Muscle layer of colon (tissue), 2 donors: Measurements from ENCODE around the gene SLC4A2.
A peak's percentile ranks its signal among the peaks of the same experiment; 100 is the strongest.

ENCODE experiments used
- H3K27ac ChIP-seq: one replicate; pipeline ENCODE4 v1.7.0; 2013; ENCODE audit warnings: low read depth, mild to moderate bottlenecking, low read length, moderate library complexity
- H3K27me3 ChIP-seq, 2 donors: one replicate each; pipeline ENCODE4 v1.7.0; 2013; ENCODE audit warnings: low read length in 2 of 2, mild to moderate bottlenecking in 2 of 2; ENCODE audit not compliant: insufficient read depth in 2 of 2, control insufficient read depth in 1 of 2
- H3K36me3 ChIP-seq: one replicate; pipeline ENCODE4 v1.7.0; 2013; ENCODE audit warnings: mild to moderate bottlenecking, low read length; ENCODE audit not compliant: insufficient read depth
- H3K4me1 ChIP-seq: one replicate; pipeline ENCODE4 v1.7.0; 2013; ENCODE audit warnings: mild to moderate bottlenecking, low read length; ENCODE audit not compliant: insufficient read depth
- H3K4me3 ChIP-seq, 2 donors: one replicate each; pipeline ENCODE4 v1.7.0; 2013; ENCODE audit warnings: low read length in 2 of 2, low read depth in 1 of 2, mild to moderate bottlenecking in 1 of 2, moderate library complexity in 1 of 2
- H3K9ac ChIP-seq: one replicate; pipeline ENCODE4 v1.7.0; 2013; ENCODE audit warnings: low read length
- H3K9me3 ChIP-seq: one replicate; pipeline ENCODE4 v1.7.0; 2013; ENCODE audit warnings: mild to moderate bottlenecking, low read length
- donor health status: abdominal sarcoma.
- donor health status: Adenocarcinoma of cecum.

SLC4A2 gene

DNA sequence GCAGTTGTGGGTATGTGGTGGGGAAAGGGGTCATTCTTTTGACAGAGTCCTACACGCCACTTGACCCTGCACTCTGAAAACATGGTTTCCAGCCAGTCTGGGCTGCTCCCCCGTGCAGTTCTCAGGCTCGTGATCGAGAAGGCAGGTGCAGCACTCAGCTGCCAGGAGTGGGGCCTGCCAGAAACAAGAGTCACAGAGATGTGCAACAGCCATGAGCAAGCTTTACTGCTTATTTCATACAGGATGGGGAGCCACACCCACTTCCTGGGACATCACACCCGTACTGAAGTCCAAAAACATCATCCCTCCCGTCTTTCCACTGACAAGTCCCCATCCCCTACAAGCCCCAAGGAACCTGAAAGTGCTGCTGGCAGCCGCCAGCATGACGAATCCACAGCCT, 44.4 kb upstream of the SLC4A2 start:
- Histone ChIP-seq H3K9me3 (no peaks in the 10 kb centered on the region), H3K27me3 (peaks cover 30 to 69% of the 10 kb centered on the region in 2 donors), H3K4me1 (peaks cover 13% of the 10 kb centered on the region), H3K27ac (no peak overlapping the region), H3K9ac (no peak overlapping the region), H3K4me3 (no peak overlapping the region), H3K36me3 (no peaks in the 10 kb centered on the region)

DNA sequence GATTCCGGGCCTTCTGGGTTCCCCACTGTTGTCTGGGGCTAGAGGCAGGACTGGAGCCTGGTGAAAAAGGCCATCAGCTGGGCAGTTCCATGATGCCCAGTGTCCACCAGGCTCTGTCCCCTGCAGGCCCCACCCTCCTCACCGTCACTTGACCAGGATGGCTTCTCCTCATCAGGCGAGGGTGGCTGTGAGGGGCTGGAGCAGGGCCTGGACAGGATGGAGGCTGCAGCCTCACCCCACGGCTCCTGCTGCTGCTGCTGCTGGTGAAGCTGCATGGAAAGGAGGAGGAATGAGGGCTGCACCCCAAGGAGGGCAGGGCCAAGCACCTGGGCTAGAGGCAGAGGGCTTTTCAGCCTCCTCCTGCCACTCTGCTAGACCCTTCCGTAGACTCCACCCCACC, 43.4 kb upstream of the SLC4A2 start:
- Histone ChIP-seq H3K9me3 (no peaks in the 10 kb centered on the region), H3K9ac (no peak overlapping the region), H3K4me3 (no peak overlapping the region), H3K27me3 (peaks cover 30 to 67% of the 10 kb centered on the region in 2 donors), H3K36me3 (no peaks in the 10 kb centered on the region), H3K4me1 (peaks cover 13% of the 10 kb centered on the region), H3K27ac (no peak overlapping the region)

DNA sequence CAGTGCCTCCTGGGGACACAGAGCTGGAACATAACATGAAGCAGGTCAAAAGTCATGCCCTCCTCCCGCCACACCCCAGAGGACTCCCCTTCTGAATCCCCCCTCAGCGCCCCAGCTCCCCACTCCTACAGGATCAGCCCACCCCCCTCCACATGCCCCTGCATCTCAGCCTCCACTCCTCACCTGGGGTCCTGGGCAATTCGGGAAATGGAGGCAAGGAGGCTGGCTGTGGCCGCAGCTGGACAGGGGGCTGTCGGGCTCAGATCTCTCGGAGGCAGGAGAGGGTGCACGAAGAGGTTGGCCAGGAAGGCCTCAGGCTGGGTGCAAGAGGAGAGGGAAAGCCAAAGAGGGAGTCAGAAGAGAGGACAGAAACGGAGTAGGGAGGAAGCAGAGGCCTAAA, 42.9 kb upstream of the SLC4A2 start:
- Histone ChIP-seq H3K4me3 (no peak overlapping the region), H3K9ac (no peak overlapping the region), H3K36me3 (no peaks in the 10 kb centered on the region), H3K4me1 (peaks cover 13% of the 10 kb centered on the region), H3K27ac (no peak overlapping the region), H3K9me3 (no peaks in the 10 kb centered on the region), H3K27me3 (peaks cover 30 to 69% of the 10 kb centered on the region in 2 donors)

GRCh38 chr7:151016942-151017341, 42.4 kb upstream of the SLC4A2 start:
- no peak overlapping the region for H3K27ac ChIP-seq
- peaks cover 13% of the 10 kb centered on the region for H3K4me1 ChIP-seq
- peaks cover 30 to 69% of the 10 kb centered on the region in 2 donors for H3K27me3 ChIP-seq
- H3K9me3 ChIP-seq: no peaks in the 10 kb centered on the region
- no peak overlapping the region for H3K4me3 ChIP-seq
- no peak overlapping the region for H3K9ac ChIP-seq
- H3K36me3 ChIP-seq: no peaks in the 10 kb centered on the region

- no peak overlapping the region for H3K4me3 ChIP-seq
- no peak overlapping the region for H3K9ac ChIP-seq
- no peaks in the 10 kb centered on the region for H3K9me3 ChIP-seq
- H3K4me1 ChIP-seq: peaks cover 13% of the 10 kb centered on the region
- peaks cover 27 to 69% of the 10 kb centered on the region in 2 donors for H3K27me3 ChIP-seq
- H3K36me3 ChIP-seq: no peaks in the 10 kb centered on the region
- no peak overlapping the region for H3K27ac ChIP-seq
Measured at GRCh38 chr7:151017370-151017952, 41.9 kb upstream of the SLC4A2 start.

DNA sequence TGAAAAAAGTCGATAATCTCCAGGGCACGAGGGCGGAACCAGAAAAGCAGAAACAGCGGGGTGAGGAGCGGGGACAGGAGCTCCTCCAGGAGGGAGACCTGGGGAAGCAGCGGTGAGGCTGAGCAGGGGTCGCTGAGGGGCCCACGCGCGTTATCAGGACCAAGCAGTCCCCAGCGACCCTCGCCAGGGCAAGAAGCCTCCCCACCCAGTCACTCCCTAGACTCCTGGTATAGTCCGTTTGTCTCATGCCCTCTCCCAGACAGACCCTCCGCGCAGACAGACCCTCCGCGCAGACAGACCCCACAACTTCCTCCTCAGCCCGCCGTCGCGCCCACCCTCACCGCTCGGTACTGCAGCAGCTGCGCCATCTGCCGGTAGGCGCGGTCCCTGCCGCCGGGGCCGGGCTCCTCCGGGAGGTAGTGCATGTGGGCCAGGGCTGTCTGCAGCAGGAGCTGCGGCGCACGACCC, 41.4 kb upstream of the SLC4A2 start:
- Histone ChIP-seq H3K27me3 (peaks cover 22 to 69% of the 10 kb centered on the region in 2 donors), H3K27ac (no peak overlapping the region), H3K36me3 (no peaks in the 10 kb centered on the region), H3K9ac (no peak overlapping the region), H3K4me3 (peak overlapping the region in 1 of 2 donors; percentile 38), H3K4me1 (peaks cover 13% of the 10 kb centered on the region), H3K9me3 (no peaks in the 10 kb centered on the region)

- Histone ChIP-seq H3K4me3 (peak overlapping the region; percentile 27 to 38), H3K4me1 (peaks cover 13% of the 10 kb centered on the region), H3K36me3 (no peaks in the 10 kb centered on the region), H3K9me3 (no peaks in the 10 kb centered on the region), H3K9ac (no peak overlapping the region), H3K27me3 (peaks cover 19 to 63% of the 10 kb centered on the region in 2 donors), H3K27ac (no peak overlapping the region)
Measured at GRCh38 chr7:151018421-151019129, 40.8 kb upstream of the SLC4A2 start.

DNA sequence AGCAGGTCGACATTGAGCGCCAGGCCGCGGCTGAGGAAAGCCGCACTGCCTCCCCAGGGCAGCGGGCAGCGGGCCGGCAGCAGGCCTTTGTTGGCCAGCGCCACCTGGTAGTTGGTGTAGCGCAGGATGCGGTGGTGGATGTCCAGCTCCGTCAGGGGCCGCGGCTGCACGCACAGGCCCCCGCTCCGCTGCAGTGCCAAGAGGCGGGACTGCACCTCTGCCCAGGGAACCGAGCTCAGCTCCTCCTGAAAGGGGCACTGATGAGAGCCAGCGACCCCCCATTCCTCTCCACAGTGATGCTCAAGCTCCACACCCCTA, 40.3 kb upstream of the SLC4A2 start:
- no peaks in the 10 kb centered on the region for H3K9me3 ChIP-seq
- peak overlapping the region; percentile 27 to 38 for H3K4me3 ChIP-seq
- H3K27me3 ChIP-seq: peaks cover 15 to 58% of the 10 kb centered on the region in 2 donors
- H3K4me1 ChIP-seq: peaks cover 13% of the 10 kb centered on the region
- no peaks in the 10 kb centered on the region for H3K36me3 ChIP-seq
- H3K9ac ChIP-seq: no peak overlapping the region
- H3K27ac ChIP-seq: no peak overlapping the region

GRCh38 chr7:151020231-151020630, 39.2 kb upstream of the SLC4A2 start:
- Histone ChIP-seq H3K4me1 (peaks cover 13% of the 10 kb centered on the region), H3K4me3 (no peak overlapping the region), H3K27me3 (peaks cover 12 to 48% of the 10 kb centered on the region in 2 donors), H3K36me3 (no peaks in the 10 kb centered on the region), H3K27ac (no peak overlapping the region), H3K9ac (no peak overlapping the region), H3K9me3 (no peaks in the 10 kb centered on the region)

GRCh38 chr7:151023232-151023631, 36.2 kb upstream of the SLC4A2 start:
- Histone ChIP-seq H3K9me3 (no peaks in the 10 kb centered on the region), H3K4me1 (peaks cover 7% of the 10 kb centered on the region), H3K36me3 (no peaks in the 10 kb centered on the region), H3K27me3 (peaks cover 0 to 19% of the 10 kb centered on the region in 2 donors), H3K4me3 (no peak overlapping the region), H3K9ac (no peak overlapping the region), H3K27ac (no peak overlapping the region)

- Histone ChIP-seq H3K27ac (no peak within 1 kb of the TSS), H3K27me3 (peaks cover 0 to 9% of the 10 kb centered on the region in 2 donors), H3K9me3 (no peaks in the 10 kb centered on the region), H3K36me3 (no peaks in the 10 kb centered on the region), H3K9ac (no peak within 1 kb of the TSS), H3K4me1 (peaks cover 9% of the 10 kb centered on the region), H3K4me3 (no peak within 1 kb of the TSS)
Measured at GRCh38 chr7:151024435-151025056, 34.8 kb upstream of the SLC4A2 start, which contains the start of gene ATG9B. TSS of gene ATG9B (minus strand) at chr7:151024494. CDS start at chr7:151024423, 71 bp downstream.
